ENCODE data around the gene JMJD1C. TPM values are rescaled to one million over a fixed set of nuclear protein-coding genes. Genes with fewer than 3 reads are reported as not detected.
"Not testable (repeated sequence)": the region's sequence is repeated elsewhere in the genome, so short reads cannot be mapped to it uniquely, and the experiment has no call there.

The JMJD1C gene
- total and polyA plus RNA-seq, 9 donors, result 45.4 to 140 (median 78.2) TPM

- no peaks in the 10 kb centered on the region for H3K9me3 ChIP-seq
- H3K36me3 ChIP-seq, result no peaks in the 10 kb centered on the region
- H3K4me1 ChIP-seq (ENCODE audit: insufficient read depth), result peaks cover 3% of the 10 kb centered on the region
- no peak for DNase-seq
- intact Hi-C loops (cut with DNase I), result no loop called here
- no peaks in the 10 kb centered on the region for H3K27me3 ChIP-seq
- TF ChIP-seq POLR2A (IDR thresholded peaks at IDR 0.05), result no peak
- TF ChIP-seq, protein P1, sequence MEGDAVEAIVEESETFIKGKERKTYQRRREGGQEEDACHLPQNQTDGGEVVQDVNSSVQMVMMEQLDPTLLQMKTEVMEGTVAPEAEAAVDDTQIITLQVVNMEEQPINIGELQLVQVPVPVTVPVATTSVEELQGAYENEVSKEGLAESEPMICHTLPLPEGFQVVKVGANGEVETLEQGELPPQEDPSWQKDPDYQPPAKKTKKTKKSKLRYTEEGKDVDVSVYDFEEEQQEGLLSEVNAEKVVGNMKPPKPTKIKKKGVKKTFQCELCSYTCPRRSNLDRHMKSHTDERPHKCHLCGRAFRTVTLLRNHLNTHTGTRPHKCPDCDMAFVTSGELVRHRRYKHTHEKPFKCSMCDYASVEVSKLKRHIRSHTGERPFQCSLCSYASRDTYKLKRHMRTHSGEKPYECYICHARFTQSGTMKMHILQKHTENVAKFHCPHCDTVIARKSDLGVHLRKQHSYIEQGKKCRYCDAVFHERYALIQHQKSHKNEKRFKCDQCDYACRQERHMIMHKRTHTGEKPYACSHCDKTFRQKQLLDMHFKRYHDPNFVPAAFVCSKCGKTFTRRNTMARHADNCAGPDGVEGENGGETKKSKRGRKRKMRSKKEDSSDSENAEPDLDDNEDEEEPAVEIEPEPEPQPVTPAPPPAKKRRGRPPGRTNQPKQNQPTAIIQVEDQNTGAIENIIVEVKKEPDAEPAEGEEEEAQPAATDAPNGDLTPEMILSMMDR (IDR thresholded peaks at IDR 0.05), result no peak
- TF ChIP-seq EP300 (IDR thresholded peaks at IDR 0.05), result no peak
- H3K27ac ChIP-seq, result no peak overlapping the region
- 68 to 82% (median 75%) methylated on average over 1 of the region's 1 CpG for WGBS, 3 donors
- no peak overlapping the region for H3K4me3 ChIP-seq
Measured at GRCh38 chr10:63501954-63502353, 36.2 kb upstream of the JMJD1C start.

GRCh38 chr10:63500551-63500950 lies 34.8 kb upstream of the JMJD1C start:
- H3K36me3 ChIP-seq; intact Hi-C loops (cut with DNase I); H3K4me3 ChIP-seq; H3K4me1 ChIP-seq (ENCODE audit: insufficient read depth); DNase-seq; H3K27me3 ChIP-seq; H3K9me3 ChIP-seq; H3K27ac ChIP-seq: not testable (repeated sequence)
- WGBS, 3 donors, result 93 to 96% (median 93%) methylated on average over 5 of the region's 5 CpGs

GRCh38 chr10:63498665-63499064 lies 32.9 kb upstream of the JMJD1C start:
- WGBS, 3 donors, result 79 to 82% (median 80%) methylated on average over 1 of the region's 1 CpG
- Histone ChIP-seq H3K4me1 (ENCODE audit: insufficient read depth) (no peaks in the 10 kb centered on the region), H3K27ac (no peak overlapping the region), H3K9me3 (no peaks in the 10 kb centered on the region), H3K4me3 (no peak overlapping the region), H3K36me3 (no peaks in the 10 kb centered on the region), H3K27me3 (no peaks in the 10 kb centered on the region)
- DNase-seq, result no peak
- TF ChIP-seq EP300 (IDR thresholded peaks at IDR 0.05) (no peak), POLR2A (IDR thresholded peaks at IDR 0.05) (no peak)
- TF ChIP-seq, protein P1 (IDR thresholded peaks at IDR 0.05), result no peak
- intact Hi-C loops (cut with DNase I), result no loop called here

DNA sequence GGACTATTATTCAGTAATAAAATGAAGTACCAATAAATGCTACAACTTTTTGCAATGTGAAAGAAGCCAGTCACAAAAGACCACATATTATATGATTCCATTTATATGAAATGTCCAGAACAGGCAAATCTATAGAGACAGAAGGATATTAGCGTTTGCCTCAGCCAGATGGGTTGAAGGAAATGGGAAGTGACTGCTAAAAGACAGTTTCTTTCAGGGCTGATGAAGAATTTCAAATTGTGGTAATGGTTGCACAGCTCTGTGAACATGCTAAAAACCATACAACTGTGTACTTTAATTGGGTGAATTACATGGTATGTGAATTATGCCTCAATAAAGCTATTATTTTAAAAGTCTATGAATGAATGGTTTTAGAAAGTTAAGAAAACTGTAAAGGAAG lies 31.5 kb upstream of the JMJD1C start:
- Histone ChIP-seq H3K9me3 (no peaks in the 10 kb centered on the region), H3K4me1 (ENCODE audit: insufficient read depth) (peaks cover 1% of the 10 kb centered on the region), H3K27ac (no peak overlapping the region), H3K27me3 (no peaks in the 10 kb centered on the region), H3K4me3 (no peak overlapping the region), H3K36me3 (no peaks in the 10 kb centered on the region)
- DNase-seq, result no peak
- intact Hi-C loops (cut with DNase I), result no loop called here
- TF ChIP-seq, protein P1 (IDR thresholded peaks at IDR 0.05), result no peak
- TF ChIP-seq POLR2A (IDR thresholded peaks at IDR 0.05) (no peak), EP300 (IDR thresholded peaks at IDR 0.05) (no peak)
- 78 to 83% (median 79%) methylated on average over 1 of the region's 1 CpG for WGBS, 3 donors

DNA sequence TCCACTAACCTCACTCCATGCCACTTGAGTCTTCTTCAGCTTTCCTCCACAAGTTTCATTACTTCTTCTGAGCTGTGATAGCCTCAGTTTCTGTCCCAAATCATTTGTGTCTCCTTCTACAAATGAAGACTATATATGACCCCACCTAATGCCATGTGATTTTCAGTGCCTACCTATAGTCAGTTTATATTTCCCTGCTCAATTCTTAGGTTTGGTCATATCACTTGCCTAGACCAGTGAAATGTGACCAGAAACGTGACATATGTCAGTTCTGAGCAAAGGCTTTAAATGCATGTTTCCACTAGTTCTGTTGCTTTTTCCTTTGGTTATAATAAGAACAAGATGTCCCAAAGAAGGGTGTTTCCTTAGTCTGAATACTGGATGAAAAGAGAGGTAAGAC lies 30.8 kb upstream of the JMJD1C start:
- peaks cover 3% of the 10 kb centered on the region for H3K4me1 ChIP-seq (ENCODE audit: insufficient read depth)
- H3K4me3 ChIP-seq, result no peak overlapping the region
- H3K27ac ChIP-seq, result no peak overlapping the region
- H3K9me3 ChIP-seq, result no peaks in the 10 kb centered on the region
- intact Hi-C loops (cut with DNase I), result no loop called here
- TF ChIP-seq POLR2A (IDR thresholded peaks at IDR 0.05) (no peak), EP300 (IDR thresholded peaks at IDR 0.05) (no peak)
- TF ChIP-seq, protein P1 (IDR thresholded peaks at IDR 0.05), result no peak
- WGBS, 3 donors, result 93 to 100% (median 96%) methylated on average over 1 of the region's 1 CpG
- DNase-seq, result no peak
- no peaks in the 10 kb centered on the region for H3K27me3 ChIP-seq
- no peaks in the 10 kb centered on the region for H3K36me3 ChIP-seq

Measured in ovary (tissue), 9 donors.